NCI-H2107 (cell line): ENCODE results near the gene GPR6.

Experiments
- DNase-seq: peaks from one replicate; lab custom pipeline; 2025; lab: John Stamatoyannopoulos, UW

GPR6 gene

DNA sequence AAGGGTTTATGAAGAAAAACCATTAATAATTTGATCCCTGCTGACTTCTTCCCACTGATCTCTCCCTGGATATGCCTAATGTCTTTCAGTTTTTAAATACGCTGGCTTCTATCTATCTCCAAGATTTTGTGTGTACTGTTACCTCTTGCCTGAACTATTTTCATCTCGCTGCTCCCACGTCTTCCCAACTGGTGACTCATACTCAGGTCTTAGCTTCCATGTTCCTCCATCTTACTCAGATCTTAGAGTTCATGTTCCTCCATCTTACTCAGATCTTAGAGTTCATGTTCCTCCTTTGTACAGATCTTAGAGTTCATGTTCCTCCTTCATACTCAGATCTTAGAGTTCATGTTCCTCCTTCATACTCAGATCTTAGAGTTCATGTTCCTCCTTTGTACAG, 21.6 kb downstream of the GPR6 start:
- no peak for DNase-seq

DNA sequence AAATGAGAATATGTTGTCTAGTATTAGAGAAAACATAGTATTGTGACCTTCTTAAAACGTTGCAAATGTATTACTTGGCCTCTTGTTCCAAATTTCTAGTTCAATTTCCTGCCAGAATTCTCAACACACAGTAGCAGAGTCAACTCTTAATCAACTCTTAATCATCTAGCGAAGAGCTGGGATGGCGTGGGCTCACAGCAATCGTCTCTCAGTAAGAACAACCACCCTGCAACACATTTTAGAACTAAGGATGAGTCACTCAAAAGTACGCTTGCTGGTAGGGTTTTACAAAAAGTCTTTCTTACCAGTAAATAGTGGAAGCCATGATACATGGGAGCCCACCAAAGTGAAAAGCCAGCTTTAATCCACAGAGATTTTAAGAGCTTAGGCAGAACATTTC, 24.6 kb downstream of the GPR6 start:
- no peak for DNase-seq

DNA sequence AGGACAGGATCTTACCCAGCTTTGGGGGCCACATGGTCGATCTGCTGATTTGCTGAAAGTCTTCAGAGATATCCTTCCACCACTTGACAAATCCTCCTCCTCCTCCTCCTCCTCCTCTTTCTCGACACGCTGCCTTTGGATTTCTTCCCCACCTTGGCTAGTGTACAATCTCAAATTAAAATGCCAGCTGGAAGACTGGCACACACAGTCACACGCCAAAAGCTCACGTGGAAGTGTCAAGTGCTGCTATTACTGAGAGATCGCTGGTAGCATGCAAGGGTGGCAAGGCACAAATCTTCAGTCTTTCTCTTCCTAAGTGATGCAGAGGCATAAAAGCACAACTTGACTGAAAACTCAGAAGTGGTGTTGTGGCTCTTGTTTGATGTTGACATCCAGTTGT, 35.3 kb downstream of the GPR6 start:
- no peak for DNase-seq

DNA sequence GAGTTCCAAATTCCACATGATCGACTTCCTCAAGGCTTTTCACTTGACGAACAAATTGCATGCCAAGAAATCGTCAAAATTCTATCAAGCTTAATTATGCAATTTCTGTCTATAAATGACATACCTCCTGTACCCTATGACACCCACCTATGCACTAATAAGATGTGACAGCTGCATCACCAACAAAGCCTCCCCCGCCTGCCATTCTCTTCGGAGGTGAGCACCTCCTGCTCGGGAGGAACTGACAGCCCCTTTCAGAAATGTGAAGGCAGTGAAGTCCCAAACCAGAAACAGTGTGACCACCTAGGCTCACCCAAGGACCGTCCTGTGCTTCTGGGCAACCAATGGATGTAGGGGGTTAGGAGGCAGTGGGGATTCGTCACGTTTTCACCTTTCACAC, 37.1 kb downstream of the GPR6 start:
- no peak for DNase-seq

DNA sequence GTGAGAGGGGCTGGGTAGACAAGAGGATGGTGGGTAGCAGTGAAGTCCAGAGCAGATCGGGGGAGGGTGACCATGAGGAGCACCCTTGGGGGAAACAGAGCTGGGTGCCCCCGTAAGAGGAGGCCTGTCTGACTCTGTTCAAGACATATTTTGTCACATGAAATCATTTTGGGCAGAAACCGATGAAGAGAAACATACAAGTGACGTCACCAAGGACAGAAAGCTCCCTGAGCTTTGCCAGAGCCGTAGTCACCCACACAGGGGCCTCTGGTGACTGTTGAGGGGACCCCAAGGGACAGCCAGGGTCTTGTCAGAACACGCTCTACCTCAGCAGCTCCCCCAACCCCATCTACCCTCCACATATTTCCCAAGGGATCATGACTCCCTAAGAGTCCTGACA, 39.2 kb downstream of the GPR6 start:
- DNase-seq: no peak

DNA sequence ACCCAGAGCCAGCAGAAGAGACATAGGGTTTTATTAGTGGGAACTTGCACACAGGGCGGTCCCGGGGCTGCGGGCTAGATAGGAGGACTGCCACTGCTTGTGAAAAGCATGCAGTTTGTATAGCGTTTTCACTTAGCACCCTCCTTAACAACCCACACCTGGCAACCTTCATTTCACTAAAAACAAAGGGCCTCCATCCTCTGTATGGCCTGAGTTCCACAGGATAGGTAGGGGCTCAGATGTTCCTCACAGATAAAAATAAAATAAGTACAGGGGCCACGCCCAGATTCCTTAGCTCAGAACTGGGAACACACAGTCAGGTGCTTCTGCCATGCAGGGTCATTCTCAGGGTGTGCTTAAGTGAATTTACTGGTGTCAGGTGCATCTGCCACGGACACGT, 39.8 kb downstream of the GPR6 start:
- DNase-seq: no peak

DNA sequence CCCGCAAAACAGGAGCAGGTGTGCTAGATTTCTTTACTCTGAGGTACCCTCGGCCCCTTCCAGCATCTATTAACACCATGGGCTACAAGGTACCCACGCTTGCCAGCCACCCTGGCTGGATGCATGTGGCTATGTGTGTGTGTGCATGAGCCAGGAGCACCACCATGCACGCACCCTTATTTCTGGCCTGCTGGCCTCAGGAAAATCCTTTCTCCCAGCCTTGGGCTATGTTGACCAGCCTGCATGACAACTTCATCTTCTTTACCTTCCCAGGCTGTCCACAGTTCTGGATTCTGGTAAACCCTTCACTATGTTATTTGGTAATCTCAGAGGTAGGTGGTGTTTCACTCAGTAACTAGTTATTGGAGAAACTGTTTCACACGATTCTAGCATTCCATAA, 40.4 kb downstream of the GPR6 start:
- DNase-seq: no peak

DNA sequence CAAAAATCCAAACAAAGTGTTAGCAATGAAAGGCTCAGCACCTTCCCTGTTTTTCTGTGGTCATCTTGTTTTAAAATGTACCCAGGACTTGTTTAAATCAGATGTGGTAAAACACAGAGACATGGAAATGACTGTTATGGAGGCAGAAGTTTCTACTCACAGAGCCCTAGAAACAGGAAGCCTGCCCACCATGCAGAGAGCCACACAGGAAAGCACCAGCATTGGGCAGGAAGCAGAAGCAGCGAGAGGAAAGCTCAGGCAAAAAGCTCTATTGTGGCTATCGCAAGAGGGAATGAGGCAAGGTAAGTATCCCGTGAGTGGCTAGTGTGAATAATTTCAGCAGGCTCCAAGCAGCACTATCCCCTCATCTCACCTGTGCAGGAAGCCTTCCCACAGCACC, 42.8 kb downstream of the GPR6 start:
- no peak for DNase-seq

DNA sequence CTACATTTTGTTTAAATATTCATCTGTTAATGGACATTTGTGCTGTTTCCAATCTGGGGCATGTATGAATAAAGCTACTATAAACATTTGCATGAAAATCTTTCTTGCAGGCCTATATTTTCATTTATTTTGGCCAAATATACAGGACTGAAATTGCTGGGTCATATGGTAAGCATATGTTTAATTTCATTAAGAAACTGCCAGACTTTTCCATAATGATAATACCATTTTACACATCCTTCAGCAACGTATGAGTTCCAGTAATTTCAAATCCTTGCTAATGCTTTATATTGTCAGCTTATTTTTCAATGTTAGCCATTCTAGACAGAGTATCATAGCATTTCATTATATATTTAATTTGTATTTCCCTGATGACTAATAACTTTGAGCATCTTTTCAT, 51.0 kb downstream of the GPR6 start:
- no peak for DNase-seq
